Stimulated activated CD8-positive, alpha-beta memory T cell treated with anti-CD3 and anti-CD28 coated beads, Interleukin-12 subunit alpha, Interleukin-12 subunit beta, amount 100 ng/mL, for 24 hours (primary cell): ENCODE measurements around the gene FANCD2OS.
A peak's percentile ranks its signal among the peaks of the same experiment; 100 is the strongest.
"Not testable (repeated sequence)": the region's sequence is repeated elsewhere in the genome, so short reads cannot be mapped to it uniquely, and the experiment has no call there.

Experiments
- DNase-seq: peaks from one replicate; pipeline ENCODE4 v3.0.0-alpha.2; 2020; ENCODE audit errors: extremely low read depth

FANCD2OS gene, protein sequence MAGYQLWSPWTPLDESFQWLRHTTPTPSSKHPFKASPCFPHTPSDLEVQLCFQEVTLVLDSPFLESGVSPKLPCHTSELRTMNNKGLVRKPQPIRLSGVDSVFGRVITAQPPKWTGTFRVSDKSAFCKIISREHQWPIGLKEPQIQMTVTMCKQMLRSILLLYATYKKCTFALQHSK

DNA sequence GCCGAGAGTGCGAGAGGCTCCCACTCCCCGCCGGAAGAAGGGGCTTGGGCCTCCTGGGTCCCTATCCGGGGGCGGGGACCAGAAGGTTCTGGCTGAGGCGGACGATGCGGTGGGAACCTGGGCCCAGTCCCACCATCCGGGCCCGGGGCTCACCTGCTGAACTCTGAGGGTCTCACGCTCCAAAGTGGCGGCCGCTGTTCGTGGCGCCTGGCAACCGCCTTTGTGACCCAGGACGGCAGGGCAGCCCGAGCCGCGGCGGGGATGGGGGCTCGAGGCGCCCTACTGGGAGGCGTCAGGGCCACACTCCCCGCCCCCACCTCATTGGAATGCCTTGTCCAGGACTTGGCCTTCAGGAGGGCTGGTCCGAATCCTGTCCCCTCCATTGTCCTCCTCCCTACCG is at the start of gene FANCD2OS:
TSS of gene FANCD2OS (minus strand) at position 165 of the 400 bp plus-strand sequence. CDS start 3,481 bp downstream, outside the sequence.
- no peak for DNase-seq

DNA sequence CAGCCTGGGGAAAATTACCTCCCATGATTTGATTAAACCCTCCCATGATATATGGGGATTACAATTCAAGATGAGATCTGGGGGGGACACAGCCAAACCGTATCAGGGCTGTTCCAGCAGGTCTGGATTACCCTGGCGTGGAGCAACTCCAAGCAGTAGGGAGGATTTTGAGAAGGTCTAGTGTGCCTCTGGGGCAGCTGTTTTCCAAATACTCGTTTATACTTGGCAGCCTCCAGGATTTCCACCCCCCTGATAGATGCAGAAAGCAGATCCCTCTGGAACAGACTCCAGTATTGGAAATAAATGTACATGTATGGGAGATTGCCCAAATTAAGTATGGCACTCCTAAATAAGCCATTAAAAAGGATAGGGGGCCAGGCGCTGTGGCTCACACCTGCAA is 49.0 kb upstream of the FANCD2OS start:
- no peak for DNase-seq

- no peak for DNase-seq
These were observed 47.6 kb upstream of the FANCD2OS start for GRCh38 chr3:10155658-10156057.

DNA sequence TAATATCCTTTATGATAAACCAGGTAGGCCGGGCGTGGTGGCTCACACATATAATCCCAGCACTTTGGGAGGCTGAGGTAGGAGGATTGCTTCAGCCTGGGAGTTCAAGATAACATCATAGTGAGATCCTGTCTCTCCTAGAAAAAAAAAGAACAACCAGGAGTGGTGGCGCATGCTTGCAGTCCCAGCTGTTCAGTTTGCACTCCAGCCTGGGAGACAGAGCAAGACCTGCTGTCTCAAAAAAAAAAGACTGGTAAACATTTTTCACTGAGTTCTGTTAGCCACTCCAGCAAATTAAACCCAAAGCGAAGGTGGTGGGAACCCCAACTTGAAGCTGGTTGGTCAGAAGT is 47.0 kb upstream of the FANCD2OS start:
- no peak for DNase-seq

- no peak for DNase-seq
These were observed 46.5 kb upstream of the FANCD2OS start for GRCh38 chr3:10154335-10155122.

DNA sequence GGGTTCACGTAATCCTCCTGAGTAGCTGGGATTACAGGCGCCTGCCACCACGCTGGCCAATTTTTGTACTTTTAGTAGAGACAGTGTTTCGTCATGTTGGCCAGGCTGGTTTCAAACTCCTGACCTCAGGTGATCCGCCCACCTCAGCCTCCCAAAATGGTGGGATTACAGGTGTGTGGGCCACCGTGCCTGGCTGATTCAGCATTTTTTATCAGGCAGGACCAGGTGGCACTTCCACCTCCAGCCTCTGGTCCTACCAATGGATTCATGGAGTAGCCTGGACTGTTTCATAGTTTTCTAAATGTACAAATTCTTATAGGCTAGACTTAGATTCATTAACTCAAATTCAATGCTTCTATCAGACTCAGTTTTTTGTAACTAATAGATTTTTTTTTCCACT is 42.9 kb upstream of the FANCD2OS start:
- no peak for DNase-seq

DNA sequence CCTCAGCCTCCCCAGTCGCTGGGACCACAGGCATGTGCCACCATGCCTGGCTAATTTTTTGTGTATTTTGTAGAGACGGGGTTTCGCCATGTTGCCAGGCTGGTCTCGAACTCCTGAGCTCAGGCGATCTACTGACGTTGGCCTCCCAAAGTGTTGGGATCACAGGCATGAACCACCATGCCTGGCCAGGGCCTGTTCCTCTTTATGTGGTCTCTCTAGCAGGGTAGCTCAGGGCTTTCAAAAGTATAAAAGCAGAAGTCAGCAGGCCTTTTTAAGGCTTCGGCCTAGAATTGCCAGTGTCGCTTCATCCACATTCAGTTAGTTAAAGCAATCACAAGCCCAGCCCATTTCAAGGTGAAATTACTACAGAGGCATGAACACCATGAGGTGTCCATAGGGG is 41.2 kb upstream of the FANCD2OS start:
- no peak for DNase-seq

DNA sequence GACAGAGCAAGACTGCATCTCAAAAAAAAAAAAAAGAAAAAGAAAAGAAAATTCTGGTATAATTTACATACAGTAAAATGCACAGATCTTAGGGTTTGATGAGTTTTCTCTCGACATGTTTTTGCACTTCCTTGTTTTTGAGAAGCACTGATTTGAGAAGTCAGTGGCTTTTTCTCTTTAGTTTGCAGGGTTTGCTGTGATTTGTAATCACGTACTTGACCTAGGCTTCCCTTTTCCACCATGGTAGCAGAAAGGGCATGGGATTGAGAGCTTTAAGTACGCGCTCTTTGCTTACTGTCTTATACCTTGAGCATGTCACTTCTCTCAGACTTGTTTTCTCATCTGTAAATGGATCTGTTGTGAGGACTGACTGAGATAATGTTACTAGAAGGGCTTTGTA is 37.6 kb upstream of the FANCD2OS start:
- no peak for DNase-seq

GRCh38 chr3:10142707-10143560 is 34.9 kb upstream of the FANCD2OS start:
- DNase-seq, result no peak

DNA sequence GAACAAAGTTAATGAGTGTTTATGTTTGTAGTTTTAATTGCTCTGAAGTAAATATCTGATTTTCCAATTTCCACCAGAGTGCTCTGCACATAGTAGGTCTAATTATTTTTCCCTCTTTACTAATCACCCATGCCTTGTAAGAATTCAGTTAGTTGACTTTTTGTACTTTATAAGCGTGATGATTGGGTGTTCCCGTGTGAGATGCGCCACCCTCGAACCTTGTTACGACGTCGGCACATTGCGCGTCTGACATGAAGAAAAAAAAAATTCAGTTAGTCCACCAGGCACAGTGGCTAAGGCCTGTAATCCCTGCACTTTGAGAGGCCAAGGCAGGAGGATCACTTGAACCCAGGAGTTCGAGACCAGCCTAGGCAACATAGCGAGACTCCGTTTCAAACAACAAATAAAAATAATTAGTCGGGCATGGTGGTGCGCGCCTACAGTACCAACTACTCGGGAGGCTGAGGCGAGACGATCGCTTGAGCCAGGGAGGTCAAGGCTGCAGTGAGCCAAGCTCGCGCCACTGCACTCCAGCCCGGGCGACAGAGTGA is 33.0 kb upstream of the FANCD2OS start:
- no peak for DNase-seq

DNA sequence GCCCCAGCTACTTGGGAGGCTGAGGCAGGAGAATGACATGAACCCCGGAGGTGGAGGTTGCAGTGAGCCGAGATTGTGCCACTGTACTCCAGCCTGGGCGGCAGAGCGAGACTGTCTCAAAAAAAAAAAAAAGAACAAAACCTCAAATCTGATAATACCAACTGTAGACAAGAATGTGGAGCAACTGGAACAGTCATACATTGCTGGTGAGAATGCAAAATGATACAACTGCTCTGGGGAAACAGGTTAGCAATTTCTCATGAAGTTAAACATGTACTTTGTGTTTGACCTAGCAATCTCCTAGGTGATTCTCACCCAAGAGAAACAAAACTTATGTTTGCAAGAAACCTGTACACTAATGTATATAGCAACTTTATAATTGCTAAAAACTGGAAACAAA is 29.1 kb upstream of the FANCD2OS start:
- no peak for DNase-seq

- DNase-seq, result no peak
These were observed 28.5 kb upstream of the FANCD2OS start for GRCh38 chr3:10136426-10137005.

- not testable (repeated sequence) for DNase-seq
These were observed 27.8 kb upstream of the FANCD2OS start for GRCh38 chr3:10135872-10136271.

GRCh38 chr3:10122724-10123123 is 14.7 kb upstream of the FANCD2OS start:
- no peak for DNase-seq

DNA sequence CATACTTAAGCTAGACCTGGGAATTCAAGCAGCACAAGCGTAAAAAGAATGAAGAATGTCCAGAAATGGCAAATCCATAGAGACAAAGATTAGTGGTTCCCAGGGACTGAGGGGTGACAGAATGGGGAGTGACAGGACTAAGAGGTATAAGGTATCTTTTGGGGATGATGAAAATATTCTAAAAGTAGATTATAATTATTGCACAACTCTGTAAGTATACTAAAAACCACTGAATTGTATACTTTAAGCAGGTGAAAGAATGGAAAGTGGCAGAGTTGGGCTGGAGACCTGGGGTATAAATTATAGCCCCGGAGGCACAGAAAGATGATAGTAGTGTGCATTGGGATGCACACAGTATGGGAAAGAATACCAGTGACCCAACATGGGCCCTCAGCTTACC is 13.0 kb upstream of the FANCD2OS start:
- DNase-seq, result no peak

DNA sequence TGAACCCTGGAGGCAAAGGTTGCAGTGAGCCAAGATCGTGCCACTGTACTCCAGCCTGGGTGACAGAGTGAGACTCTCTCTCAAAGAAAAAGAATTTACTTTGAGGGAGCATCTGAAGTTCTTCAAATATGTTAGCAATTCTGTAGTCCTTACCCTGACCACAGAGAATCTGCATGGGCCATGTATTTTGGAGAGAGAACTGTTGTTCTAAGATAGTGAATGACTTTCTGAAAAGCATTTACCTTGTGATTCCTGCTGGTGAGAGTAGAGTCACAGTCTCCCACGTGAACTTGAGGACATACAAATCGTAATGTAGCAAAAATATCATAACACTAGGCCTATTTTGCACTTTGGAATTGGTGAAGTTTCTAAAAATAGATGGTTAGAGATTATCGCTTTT is 11.3 kb upstream of the FANCD2OS start:
- no peak for DNase-seq

DNA sequence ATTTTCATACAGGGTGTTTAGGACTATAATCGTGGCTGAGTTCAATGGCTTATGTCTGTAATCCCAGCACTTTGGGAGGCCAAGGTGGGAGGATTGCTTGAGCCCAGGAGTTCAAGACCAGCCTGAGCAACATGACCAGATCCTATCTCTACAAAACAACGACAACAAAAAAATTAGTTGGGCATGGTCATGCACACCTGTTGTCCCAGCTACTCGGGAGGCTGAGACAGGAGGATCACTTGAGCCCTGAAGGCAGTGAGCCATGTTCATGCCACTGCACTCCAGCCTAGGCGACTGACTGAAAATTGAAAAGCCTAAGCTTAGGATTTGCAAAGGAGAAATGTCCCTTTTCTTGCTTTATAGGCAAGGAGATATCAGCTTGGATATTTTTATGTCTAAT is 8.9 kb upstream of the FANCD2OS start:
- DNase-seq, result no peak

GRCh38 chr3:10116138-10116460 is 8.0 kb upstream of the FANCD2OS start:
- DNase-seq, result no peak

DNA sequence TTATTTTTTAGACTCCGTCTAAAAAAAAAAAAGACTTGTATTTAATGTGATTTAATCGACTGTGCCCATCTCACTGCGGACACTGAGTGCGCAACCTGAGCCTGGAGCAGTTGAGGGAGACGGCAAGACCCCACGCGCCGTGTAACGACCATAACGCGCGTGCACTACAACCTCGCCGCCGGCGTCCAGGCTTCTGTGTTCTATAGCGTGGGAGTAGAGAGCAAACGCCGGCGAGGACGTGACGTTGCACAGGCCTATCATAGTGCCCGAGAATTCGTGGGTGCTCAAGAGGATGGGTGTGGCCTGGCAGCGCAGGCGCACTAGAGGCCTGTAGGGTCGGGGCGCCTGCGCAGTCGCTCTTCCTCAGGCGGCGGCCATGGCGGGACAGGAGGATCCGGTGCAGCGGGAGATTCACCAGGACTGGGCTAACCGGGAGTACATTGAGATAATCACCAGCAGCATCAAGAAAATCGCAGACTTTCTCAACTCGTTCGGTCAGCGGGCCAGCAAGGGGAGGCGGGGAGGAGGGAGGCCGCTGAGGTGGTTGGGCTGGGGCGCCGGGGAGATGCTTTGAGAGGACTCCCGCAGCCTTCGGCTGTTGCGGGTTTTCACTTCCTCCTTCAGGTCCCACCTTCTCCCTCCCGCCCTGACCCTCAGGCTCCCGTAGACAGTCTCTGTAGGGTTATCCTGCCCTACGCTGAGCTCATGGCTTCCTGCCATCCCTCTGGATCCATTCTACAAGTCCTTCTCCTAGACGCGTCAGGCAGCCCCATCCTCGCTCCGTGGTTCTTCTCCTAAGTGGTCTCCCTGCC is 7.5 kb upstream of the FANCD2OS start, which contains the start of gene BRK1:
TSS of gene BRK1 (plus strand) at position 350 of the 812 bp plus-strand sequence. CDS start at position 377, 27 bp downstream.
- DNase-seq, result peak; percentile 90

GRCh38 chr3:10106919-10107318 is 1.1 kb downstream of the FANCD2OS start:
- DNase-seq, result no peak

DNA sequence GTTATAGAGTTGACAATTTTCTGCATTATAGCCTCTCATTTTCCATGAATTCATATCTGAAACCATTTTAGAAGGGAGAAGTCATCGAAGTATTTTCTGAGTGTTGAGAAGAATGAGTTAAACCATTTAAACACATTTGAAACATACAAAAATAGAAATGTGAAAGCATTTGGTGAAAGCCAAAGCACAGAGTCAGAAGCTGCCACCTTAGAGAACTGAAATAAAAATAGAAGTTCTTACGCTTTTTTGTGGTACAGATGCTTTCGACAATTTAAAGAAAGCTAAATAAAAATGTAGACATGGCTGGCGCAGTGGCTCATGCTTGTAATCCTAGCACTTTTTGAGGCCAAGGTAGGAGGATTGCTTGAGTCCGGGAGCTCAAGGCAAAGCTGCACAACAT is 9.0 kb downstream of the FANCD2OS start:
- no peak for DNase-seq
